H1 (cell line): ENCODE data around the gene HDLBP. TPM values are rescaled to one million over a fixed set of nuclear protein-coding genes. Genes with fewer than 3 reads are reported as not detected.

Source experiments
- CTCF ChIA-PET: fragments of 300-600 bp; sonication (Branson Sonifier 250); formaldehyde crosslinking; loops from one replicate; lab custom pipeline; 2021; ENCODE audit not compliant: partially characterized antibody; lab: Charles Lee
- POLR2A ChIA-PET: fragments of 300-600 bp; sonication (Branson Sonifier 250); formaldehyde crosslinking; loops from one replicate; lab custom pipeline; 2021; ENCODE audit warnings: inconsistent platforms; ENCODE audit not compliant: partially characterized antibody; lab: Charles Lee
- DNase-seq, 2 experiments: peaks; one replicate each; pipeline versions ENCODE4 v3.0.0 to v3.0.0-alpha.2; 2010 to 2022; ENCODE audit warnings: low spot score in 2 of 2, low read depth in 1 of 2, mixed read lengths in 1 of 2
- FAIRE-seq: peaks from 2 replicates; lab custom pipeline; 2011; peaks lifted over from hg19 to GRCh38; lab: Jason Lieb, UNC
- H2AFZ ChIP-seq: 2 replicates; pipeline ENCODE4 v1.8.1; 2012; ENCODE audit warnings: low read length, inconsistent platforms
- H2AK5ac ChIP-seq: 2 replicates; pipeline ENCODE4 v1.6.1; 2013; ENCODE audit warnings: low read depth, low read length
- H2BK120ac ChIP-seq: replicated peaks from 2 replicates; pipeline ENCODE3; 2013; ENCODE audit warnings: low read depth, low read length, inconsistent platforms
- H2BK12ac ChIP-seq: 2 replicates; pipeline ENCODE4 v1.6.1; 2013; ENCODE audit warnings: low read depth, low read length
- H2BK15ac ChIP-seq: 2 replicates; pipeline ENCODE4 v1.6.1; 2013; ENCODE audit warnings: low read length
- H2BK20ac ChIP-seq: 2 replicates; pipeline ENCODE4 v1.6.1; 2013; ENCODE audit warnings: low read length
- H2BK5ac ChIP-seq: 2 replicates; pipeline ENCODE4 v1.6.1; 2013; ENCODE audit warnings: low read depth, low read length
- H3K14ac ChIP-seq: 2 replicates; pipeline ENCODE4 v1.6.1; 2013; ENCODE audit warnings: inconsistent platforms; ENCODE audit not compliant: insufficient read length
- H3K18ac ChIP-seq: 2 replicates; pipeline ENCODE4 v1.6.1; 2013; ENCODE audit warnings: low read length; ENCODE audit errors: extremely low read depth
- H3K23ac ChIP-seq: 2 replicates; pipeline ENCODE4 v1.6.1; 2013; ENCODE audit warnings: inconsistent platforms; ENCODE audit not compliant: insufficient read length
- H3K23me2 ChIP-seq: 2 replicates; pipeline ENCODE4 v1.6.1; 2013; ENCODE audit warnings: low read depth, low read length
- H3K27ac ChIP-seq: 2 replicates; pipeline ENCODE4 v1.6.1; 2011; ENCODE audit warnings: low read depth, low read length, inconsistent platforms
- H3K27me3 ChIP-seq, 4 experiments: replicated peaks in 1 of 4; 1 replicate in 1 of 4; 2 replicates in 3 of 4; pipeline versions ENCODE4 v1.6.1 to v1.8.1; 2011 to 2013; ENCODE audit warnings: low read length in 3 of 4, mild to moderate bottlenecking in 3 of 4, inconsistent platforms in 2 of 4, mixed read lengths in 2 of 4, moderate library complexity in 1 of 4; ENCODE audit not compliant: control insufficient read depth in 3 of 4, insufficient read depth in 3 of 4; ENCODE audit errors: extremely low read depth in 1 of 4
- H3K36me3 ChIP-seq, 4 experiments: 2 replicates each; pipeline versions ENCODE4 v1.6.1 to v1.8.1; 2011 to 2013; ENCODE audit warnings: mild to moderate bottlenecking in 4 of 4, low read length in 3 of 4, moderate library complexity in 2 of 4, control low read depth in 1 of 4, inconsistent platforms in 1 of 4; ENCODE audit not compliant: insufficient read depth in 4 of 4, control insufficient read depth in 2 of 4
- H3K4ac ChIP-seq: replicated peaks from 2 replicates; pipeline ENCODE3; 2013; ENCODE audit warnings: low read length, low read depth, mixed read lengths, inconsistent platforms; ENCODE audit not compliant: insufficient read length
- H3K4me1 ChIP-seq, 4 experiments: replicated peaks in 1 of 4; 1 replicate in 1 of 4; 2 replicates in 3 of 4; pipeline versions ENCODE4 v1.6.1 to v1.8.1; 2011 to 2013; ENCODE audit warnings: low read length in 3 of 4, inconsistent platforms in 2 of 4, mixed read lengths in 1 of 4; ENCODE audit not compliant: insufficient read depth in 4 of 4, control insufficient read depth in 3 of 4
- H3K4me2 ChIP-seq, 2 experiments: 2 replicates each; pipeline versions ENCODE4 v1.6.1 to v1.8.1; 2011 to 2013; ENCODE audit warnings: low read depth in 2 of 2, low read length in 2 of 2, control low read depth in 1 of 2, inconsistent platforms in 1 of 2, mild to moderate bottlenecking in 1 of 2; ENCODE audit not compliant: insufficient read depth in 1 of 2
- H3K4me3 ChIP-seq, 4 experiments: fragments of 200-600, 300-600 bp in 1 of 4; sonication (generic), shearing (Covaris generic), sonication (Bioruptor Twin) in 1 of 4; 2 replicates each; pipeline versions ENCODE4 v1.5.1 to v1.8.1; 2011 to 2016; ENCODE audit warnings: low read length in 4 of 4, low read depth in 3 of 4, control low read depth in 2 of 4, inconsistent platforms in 2 of 4, mild to moderate bottlenecking in 2 of 4, mixed read lengths in 1 of 4, moderate library complexity in 1 of 4; ENCODE audit not compliant: insufficient read depth in 2 of 4; ENCODE audit errors: extremely low read depth in 1 of 4
- H3K56ac ChIP-seq: replicated peaks from 2 replicates; pipeline ENCODE3; 2013; ENCODE audit warnings: low read depth, mild to moderate bottlenecking, mixed read lengths, low read length, inconsistent platforms; ENCODE audit not compliant: insufficient read length
- H3K79me1 ChIP-seq: 2 replicates; pipeline ENCODE4 v1.6.1; 2013; ENCODE audit warnings: low read depth, low read length, control low read depth
- H3K79me2 ChIP-seq, 2 experiments: 2 replicates each; pipeline versions ENCODE4 v1.6.1 to v1.8.1; 2012 to 2013; ENCODE audit warnings: low read length in 2 of 2, mild to moderate bottlenecking in 2 of 2, inconsistent platforms in 1 of 2; ENCODE audit not compliant: insufficient read depth in 2 of 2, control insufficient read depth in 1 of 2
- H3K9ac ChIP-seq, 4 experiments: replicated peaks in 1 of 4; 1 replicate in 1 of 4; 2 replicates in 3 of 4; pipeline versions ENCODE4 v1.6.1 to v1.8.1; 2011 to 2013; ENCODE audit warnings: low read depth in 3 of 4, low read length in 3 of 4, control low read depth in 2 of 4, mild to moderate bottlenecking in 2 of 4, moderate library complexity in 2 of 4, inconsistent platforms in 1 of 4; ENCODE audit errors: extremely low read depth in 1 of 4
- H3K9me3 ChIP-seq, 2 experiments: 2 replicates each; pipeline versions ENCODE4 v1.6.1 to v1.8.1; 2012 to 2013; ENCODE audit warnings: mild to moderate bottlenecking in 2 of 2, moderate library complexity in 2 of 2, control low read depth in 1 of 2, inconsistent platforms in 1 of 2, low read depth in 1 of 2, low read length in 1 of 2, mixed read lengths in 1 of 2; ENCODE audit not compliant: insufficient read depth in 2 of 2
- H4K20me1 ChIP-seq, 2 experiments: replicated peaks in 1 of 2; 2 replicates each; pipeline versions ENCODE3 to v1.8.1; 2011 to 2013; ENCODE audit warnings: inconsistent platforms in 2 of 2, low read length in 2 of 2, mild to moderate bottlenecking in 1 of 2; ENCODE audit not compliant: insufficient read depth in 2 of 2, control insufficient read depth in 1 of 2
- H4K5ac ChIP-seq: 2 replicates; pipeline ENCODE4 v1.6.1; 2013; ENCODE audit warnings: low read length, low read depth, mixed read lengths, inconsistent platforms; ENCODE audit not compliant: insufficient read length
- H4K8ac ChIP-seq: 2 replicates; pipeline ENCODE4 v1.8.0; 2013; ENCODE audit warnings: mild to moderate bottlenecking, moderate library complexity, low read length, inconsistent platforms; ENCODE audit not compliant: insufficient read depth; ENCODE audit errors: extremely low read depth
- H4K91ac ChIP-seq: replicated peaks from 2 replicates; pipeline ENCODE3; 2013; ENCODE audit warnings: low read length, mixed read lengths, inconsistent platforms; ENCODE audit not compliant: insufficient read length
- ATF2 ChIP-seq: IDR thresholded peaks from 2 replicates; pipeline ENCODE4 v1.6.1; 2012; ENCODE audit warnings: low read length, inconsistent platforms
- FOSL1 ChIP-seq: IDR thresholded peaks from 2 replicates; pipeline ENCODE4 v1.6.1; 2011; ENCODE audit warnings: mild to moderate bottlenecking, low read depth, low read length, moderate library complexity; ENCODE audit not compliant: insufficient read depth
- GABPA ChIP-seq: IDR thresholded peaks from 2 replicates; pipeline ENCODE4 v1.6.1; 2011; ENCODE audit warnings: mild to moderate bottlenecking, low read length, moderate library complexity, borderline replicate concordance; ENCODE audit not compliant: insufficient read depth
- KDM1A ChIP-seq: fragments of 200-600, 300-600 bp; sonication (generic); IDR thresholded peaks from 2 replicates; pipeline ENCODE4 v1.7.1; 2016; ENCODE audit warnings: mild to moderate bottlenecking, low read length, borderline replicate concordance
- PHF8 ChIP-seq: fragments of 200-600 bp; sonication (generic); conservative IDR thresholded peaks from 2 replicates; pipeline ENCODE4 v1.7.1; 2012; ENCODE audit warnings: low read depth, mild to moderate bottlenecking, inconsistent platforms, low read length, moderate library complexity
- POLR2AphosphoS5 ChIP-seq: IDR thresholded peaks from 2 replicates; pipeline ENCODE4 v1.6.1; 2011; ENCODE audit warnings: low read depth, low read length
- RBBP5 ChIP-seq: IDR thresholded peaks from 2 replicates; pipeline ENCODE4 v1.7.1; 2012; ENCODE audit warnings: low read depth, mild to moderate bottlenecking, inconsistent platforms, low read length, moderate library complexity, borderline replicate concordance
- SP1 ChIP-seq: IDR thresholded peaks from 2 replicates; pipeline ENCODE4 v1.6.1; 2011; ENCODE audit warnings: low read depth, low read length
- TAF1 ChIP-seq: IDR thresholded peaks from 2 replicates; pipeline ENCODE4 v1.6.1; 2011; ENCODE audit warnings: mild to moderate bottlenecking, low read depth, low read length
- WGBS, 2 experiments: shearing (Covaris generic) in 1 of 2; methylation state at CpG; one replicate each; pipeline versions ENCODE4 v1.1.6 to v1.1.7; 2013 to 2015; ENCODE audit warnings: low lambda C conversion rate in 2 of 2, mixed read lengths in 2 of 2, inconsistent platforms in 1 of 2, low coverage in 1 of 2, missing lambda C conversion rate in 1 of 2; ENCODE audit not compliant: insufficient replicate concordance in 2 of 2, insufficient coverage in 1 of 2, insufficient read length in 1 of 2; ENCODE audit errors: extremely low coverage in 1 of 2, missing lambda C conversion rate in 1 of 2; 5-methylcytosine and 5-hydroxymethylcytosine counted together
- polyA plus RNA-seq, 7 experiments: library from polyadenylated mRNA; depleted of rRNA in 3 of 7; stranded (reverse) in 5 of 7; unstranded in 2 of 7; fragments of >200 nt in 5 of 7; fragments of 200-250 nt in 2 of 7; gene quantifications; 1 replicate in 5 of 7; 2 replicates in 1 of 7; 4 replicates in 1 of 7; pipeline versions ENCODE4 v1.2.1 to v1.2.3, GENCODE V29; 2011 to 2013; ENCODE audit warnings: missing spikeins in 2 of 7, mixed read lengths in 2 of 7
- total RNA-seq: library from RNA; stranded (reverse); fragmentation: NEBNext Ultra II Directional; extraction: Animal tissue kit (Norgen Biotek cat#: 25700); gene quantifications from 2 replicates; pipeline ENCODE4 v1.2.1, GENCODE V29; 2021

Gene HDLBP
- total and polyA plus RNA-seq, 2 of the 8 experiments (the other 6 are each of a cell fraction or from before 2014, with no cell fraction given) = 185 to 360 TPM

- WGBS, 2 experiments = 7% methylated on average over 24 of the region's 38 CpGs; no CpG with 5 or more reads in 1 of the 2 experiments
- TF ChIP-seq GABPA = no peak
- TF ChIP-seq KDM1A = 0 out of 2 replicates have a peak, but pooled peaks have one; percentile 31
- TF ChIP-seq PHF8 = peak; percentile 93
- TF ChIP-seq SP1 = no peak
- TF ChIP-seq TAF1 = no peak
- TF ChIP-seq RBBP5 = no peak
- no peak for TF ChIP-seq FOSL1
- no peak for TF ChIP-seq ATF2
- no peak for TF ChIP-seq POLR2AphosphoS5
These were observed 1.0 kb downstream of the HDLBP start for GRCh38 chr2:241314226-241315092.

More at GRCh38 chr2:241314226-241315092, 1.0 kb downstream of the HDLBP start:
- Histone ChIP-seq H3K23me2 (peaks cover 10% of the 10 kb centered on the region), H2AFZ (peak overlapping the region; percentile 9; the same call in 1 of the 2 replicates), H2AK5ac (peak overlapping the region; percentile 56; the same call in 1 of the 2 replicates), H4K91ac (peak overlapping the region; percentile 75), H4K8ac (peak overlapping the region; percentile 96), H3K4me1 (peaks cover 0 to 6% (median 1%) of the 10 kb centered on the region in 4 experiments; a peak in 3 of 7 replicates), H3K4me3 (peak overlapping the region; percentile 72 to 98 (median 90)), H3K79me1 (peaks cover 3% of the 10 kb centered on the region; the same call in 1 of the 2 replicates), H2BK5ac (peak overlapping the region; percentile 100), H3K4ac (peak overlapping the region; percentile 71), H3K56ac (peak overlapping the region; percentile 74), H4K5ac (peak overlapping the region; percentile 80), H3K9me3 (no peaks in the 10 kb centered on the region), H3K4me2 (peak overlapping the region; percentile 90 to 93), H2BK120ac (no peak overlapping the region), H4K20me1 (peaks cover 4 to 16% of the 10 kb centered on the region in 2 experiments), H3K18ac (no peak overlapping the region), H3K79me2 (peaks cover 71 to 90% of the 10 kb centered on the region in 2 experiments), H3K9ac (peak overlapping the region; percentile 77 to 99 (median 94)), H3K23ac (no peak overlapping the region), H2BK20ac (no peak overlapping the region), H2BK15ac (no peak overlapping the region), H3K27me3 (no peaks in the 10 kb centered on the region), H3K27ac (peak overlapping the region; percentile 100), H3K14ac (no peak overlapping the region), H2BK12ac (no peak overlapping the region), H3K36me3 (peaks cover 0 to 7% (median 0%) of the 10 kb centered on the region in 4 experiments; a peak in 1 of 8 replicates)
- CTCF ChIA-PET = interaction anchor here (0.8 to 1.5 kb wide), 6 partner anchors 10 to 40 kb away, joined by 3 to 5 read pairs (median 4); no protein-coding TSS in a partner anchor
- FAIRE-seq (no peak), DNase-seq (no peak)
- POLR2A ChIA-PET = interaction anchor here (0.8 to 3.6 kb wide), 29 partner anchors 8 to 387 kb away, joined by 3 to 47 read pairs (median 4); partner anchors contain the start of genes ATG4B, FARP2, ING5 and THAP4
